Myocyte (in vitro differentiated cells): Measurements from ENCODE around the gene DNAJC16. TPM values are rescaled to one million over a fixed set of nuclear protein-coding genes. Genes with fewer than 3 reads are reported as not detected.
"Not testable (repeated sequence)": the region's sequence is repeated elsewhere in the genome, so short reads cannot be mapped to it uniquely, and the experiment has no call there.

Source experiments
- DNase-seq: peaks from one replicate; pipeline ENCODE4 v3.0.0-alpha.2; 2012; ENCODE audit warnings: low read depth
- total RNA-seq: library from RNA; depleted of rRNA; stranded (reverse); fragments of >200 nt; gene quantifications from 2 replicates; pipeline ENCODE4 v1.2.3, GENCODE V29; 2014

The DNAJC16 gene
- total RNA-seq, 1 donor from 2014 or later, result 43.9 TPM

DNA sequence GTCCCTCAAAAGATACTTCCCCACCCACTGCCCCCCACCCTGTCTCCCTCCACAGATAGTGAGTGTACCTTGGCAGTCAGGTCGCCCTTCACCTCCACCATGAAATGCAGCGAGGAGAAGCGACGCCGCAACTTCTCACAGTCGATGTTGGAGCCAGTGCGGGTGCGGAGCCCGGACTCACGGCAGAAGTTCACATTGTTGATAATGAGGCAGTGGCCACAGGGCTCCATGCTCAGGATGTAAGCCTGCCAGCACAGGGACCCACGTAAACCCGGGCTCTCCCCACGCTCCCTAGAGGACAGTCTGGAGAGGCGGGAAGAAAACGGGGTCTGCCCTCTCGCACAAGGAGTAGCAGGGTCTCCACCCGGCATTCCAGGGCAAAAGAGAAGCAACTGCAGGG is 19.8 kb upstream of the DNAJC16 start:
- DNase-seq, result no peak

DNA sequence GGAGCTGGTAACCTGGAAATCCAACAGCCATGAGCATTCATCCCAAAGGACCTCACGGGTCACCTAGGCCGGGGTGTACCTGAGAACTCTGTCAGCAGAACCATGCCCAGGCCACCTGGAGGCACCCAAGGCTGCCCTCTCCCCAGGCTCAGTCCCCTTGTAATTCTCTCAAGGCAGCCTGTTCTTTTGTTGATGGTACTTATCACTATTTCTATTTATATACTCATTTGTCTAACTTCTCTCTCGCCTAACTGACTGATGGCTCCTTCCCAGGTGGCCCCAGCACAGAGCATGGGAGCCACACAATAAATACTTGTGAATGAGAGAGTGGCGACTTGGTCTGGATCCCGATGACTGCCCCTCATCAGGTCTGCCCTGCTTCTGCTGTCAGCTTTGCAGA is 19.4 kb upstream of the DNAJC16 start:
- DNase-seq, result no peak

DNA sequence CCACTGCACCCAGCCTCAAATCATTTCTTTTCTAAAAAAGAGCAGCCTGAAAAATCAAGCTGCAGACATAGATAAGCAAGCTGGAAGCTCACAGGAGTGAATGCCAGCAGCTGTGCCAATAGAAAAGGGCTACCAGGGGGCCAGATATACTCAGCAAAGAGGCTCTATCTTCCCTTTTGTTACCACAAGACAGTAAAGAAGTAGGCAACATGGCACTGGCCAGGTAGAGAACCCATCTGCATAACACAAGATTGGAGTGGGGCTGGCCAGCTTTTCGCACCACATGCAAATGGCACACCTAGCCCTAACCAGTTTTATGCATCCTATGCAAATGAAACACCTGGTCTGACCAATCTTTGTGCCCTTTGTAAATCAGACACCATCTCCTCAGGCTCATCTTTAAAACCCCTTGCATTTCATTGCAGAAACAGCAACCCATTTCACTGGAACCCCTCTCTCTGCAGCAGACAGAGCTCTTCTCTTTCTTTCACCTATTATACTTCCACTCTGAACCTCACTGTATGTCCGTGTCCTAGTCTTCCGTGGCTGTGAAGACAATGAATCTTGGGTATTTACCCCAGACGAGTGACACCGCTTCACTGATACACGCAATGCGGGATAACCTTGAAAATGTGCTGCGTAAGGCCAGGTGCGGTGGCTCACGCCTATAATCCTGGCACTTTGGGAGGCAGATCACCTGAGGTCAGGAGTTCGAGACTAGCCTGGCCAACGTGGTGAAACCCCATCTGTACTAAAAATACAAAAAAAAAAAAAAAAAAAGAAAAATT is 17.8 kb upstream of the DNAJC16 start:
- no peak for DNase-seq

DNA sequence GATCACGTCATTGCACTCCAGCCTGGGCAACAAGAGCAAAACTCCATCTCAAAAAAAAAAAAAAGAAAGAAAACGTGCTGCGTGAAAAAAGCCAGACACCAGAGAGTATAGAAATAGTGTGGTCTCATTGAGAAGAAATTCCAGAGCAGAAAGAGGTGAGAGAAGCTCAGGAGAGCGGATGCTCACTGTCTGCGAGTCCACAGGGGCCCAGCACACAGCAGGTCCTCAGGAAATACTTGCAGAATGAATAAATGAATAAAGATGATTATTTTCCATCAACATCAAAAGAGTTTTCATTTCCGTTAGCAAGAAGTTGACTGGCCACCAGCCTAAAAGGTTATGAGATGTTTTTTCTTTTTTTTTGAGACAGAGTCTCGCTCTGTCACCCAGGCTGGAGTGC is 17.1 kb upstream of the DNAJC16 start:
- DNase-seq, result no peak

DNA sequence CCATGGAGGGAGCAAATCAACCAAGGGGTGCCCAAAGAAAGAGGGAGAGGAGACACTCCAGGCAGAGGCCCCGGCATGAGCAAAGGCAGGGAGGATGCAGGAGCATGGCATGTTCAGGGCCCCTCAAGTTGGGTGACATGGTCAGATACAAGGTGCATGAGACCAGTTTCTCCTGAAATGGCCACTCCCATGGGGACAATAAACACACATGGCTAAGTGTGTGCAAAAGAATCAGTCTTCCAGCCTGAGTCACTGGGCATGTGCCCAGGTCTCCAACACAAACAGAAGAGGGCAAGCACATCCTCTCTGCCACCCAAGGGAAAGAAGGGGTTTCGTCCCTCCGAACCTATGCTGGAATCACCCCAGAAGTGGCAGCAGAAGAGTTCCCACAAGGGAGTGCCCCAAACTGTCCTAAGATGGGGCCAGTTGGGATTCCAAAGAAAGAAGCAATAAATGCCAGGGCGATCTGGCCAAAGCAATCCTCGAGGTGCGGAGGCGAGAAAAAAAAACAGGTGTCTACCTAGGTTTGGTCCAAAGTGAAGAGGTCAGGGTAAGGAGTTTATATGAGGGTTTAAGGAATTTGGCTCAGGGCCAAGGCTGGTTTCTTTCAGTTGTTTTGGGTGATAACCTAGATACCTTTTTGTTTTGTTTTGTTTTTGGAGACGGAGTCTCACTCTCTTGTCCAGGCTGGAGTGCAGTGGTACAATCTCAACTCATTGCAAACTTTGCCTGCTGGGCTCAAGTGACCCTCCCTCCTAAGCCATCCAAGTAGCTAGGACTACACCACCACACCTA is 15.8 kb upstream of the DNAJC16 start:
- no peak for DNase-seq

DNA sequence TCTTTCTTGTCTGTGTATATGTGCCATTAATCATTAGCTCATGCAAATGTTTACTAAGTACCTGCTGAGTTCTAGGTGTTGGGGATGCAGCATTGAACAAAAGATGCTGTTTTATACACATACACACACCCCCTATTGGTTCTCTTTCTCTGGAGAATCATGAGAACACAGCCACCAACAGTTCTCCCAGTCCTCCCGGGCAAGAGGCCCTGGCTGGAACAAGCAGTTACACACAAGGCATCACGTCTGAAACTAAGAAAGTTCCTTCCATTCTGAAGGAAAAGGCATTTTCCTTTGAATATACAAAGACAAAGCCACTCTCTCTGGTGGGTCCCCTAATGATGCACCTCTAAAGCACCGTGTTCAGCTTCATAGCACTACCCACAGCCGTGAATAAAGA is 13.5 kb upstream of the DNAJC16 start:
- no peak for DNase-seq

DNA sequence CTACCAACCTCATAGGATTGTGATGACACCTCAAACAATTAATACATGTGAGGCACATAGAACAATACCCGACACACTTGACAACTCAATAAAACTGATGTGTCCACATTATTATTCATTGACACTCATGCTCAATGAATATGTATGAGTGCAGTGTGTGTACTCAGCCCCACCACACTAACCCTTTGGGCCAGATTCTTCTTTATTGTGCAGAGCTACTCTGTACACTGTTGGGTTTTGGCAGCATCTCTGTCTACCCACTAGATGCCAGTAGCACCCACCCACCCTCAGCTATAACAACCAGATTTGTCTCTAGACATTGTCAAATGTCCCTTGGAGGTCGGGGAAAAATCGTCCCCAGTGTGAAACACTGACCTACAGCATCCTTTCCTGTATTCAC is 12.7 kb upstream of the DNAJC16 start:
- DNase-seq, result no peak

DNA sequence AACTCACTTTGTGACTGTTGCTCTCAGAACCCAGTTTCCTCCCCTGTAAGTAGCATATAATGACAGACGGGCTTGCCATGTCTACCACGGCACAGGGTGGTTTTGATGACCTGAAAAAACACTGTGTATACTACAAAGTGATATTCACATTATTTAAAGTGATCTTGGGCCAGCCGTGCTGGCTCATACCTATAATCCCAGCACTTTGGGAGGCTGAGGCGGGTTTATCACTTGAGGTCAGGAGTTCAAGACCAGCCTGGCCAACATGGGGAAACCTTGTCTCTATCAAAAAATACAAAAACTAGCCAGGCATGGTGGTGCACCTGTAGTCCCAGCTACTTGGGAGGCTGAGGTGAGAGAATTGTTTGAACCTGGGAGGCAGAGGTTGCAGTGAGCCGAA is 12.1 kb upstream of the DNAJC16 start:
- not testable (repeated sequence) for DNase-seq

DNA sequence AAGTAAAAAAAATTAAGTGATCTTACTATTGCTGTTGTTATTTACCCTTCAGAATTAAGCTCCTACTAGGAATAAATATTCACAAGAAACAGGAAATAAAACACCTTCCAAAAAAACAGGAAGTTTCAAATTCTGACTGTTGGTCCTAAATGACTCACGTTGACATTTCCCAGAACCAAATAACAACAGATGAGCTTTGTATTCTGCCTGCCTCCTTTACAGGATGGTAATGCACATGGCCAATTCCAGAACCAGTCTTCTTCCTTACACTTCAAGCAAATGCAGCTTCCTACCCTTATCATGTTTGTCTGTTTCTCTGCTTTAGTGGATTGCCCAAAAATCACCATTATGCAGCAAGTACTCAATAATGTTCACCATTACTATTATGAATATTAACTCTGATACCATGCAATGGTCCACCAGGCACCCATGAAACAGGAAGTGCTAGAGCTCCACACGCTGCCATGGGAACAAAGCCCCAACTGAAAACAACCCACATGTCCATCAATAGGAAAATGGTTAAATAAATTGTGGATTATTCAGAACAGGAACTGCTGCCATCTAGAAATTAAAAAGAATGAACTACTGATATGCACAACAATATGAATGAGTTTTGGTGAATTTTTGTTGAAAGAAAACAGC is 11.5 kb upstream of the DNAJC16 start:
- DNase-seq, result no peak

DNA sequence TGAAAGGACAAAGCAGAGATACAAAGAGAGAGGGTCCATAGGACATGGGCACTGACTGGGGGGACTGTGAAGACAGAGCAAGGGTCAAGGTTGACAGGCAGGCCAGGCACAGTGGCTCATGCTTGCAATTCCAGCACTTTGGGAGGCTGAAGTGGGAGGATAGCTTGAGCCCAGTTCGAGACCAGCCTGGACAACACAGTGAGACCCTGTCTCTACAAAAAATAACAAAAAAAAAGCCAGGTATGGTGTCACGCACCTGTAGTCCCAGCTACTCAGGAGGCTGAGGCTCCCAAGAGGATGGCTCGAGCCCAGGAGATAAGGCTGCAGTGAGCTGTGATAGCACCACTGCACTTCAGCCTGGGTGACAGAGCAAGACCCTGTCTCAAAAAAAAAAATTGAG is 7.0 kb upstream of the DNAJC16 start:
- no peak for DNase-seq

DNA sequence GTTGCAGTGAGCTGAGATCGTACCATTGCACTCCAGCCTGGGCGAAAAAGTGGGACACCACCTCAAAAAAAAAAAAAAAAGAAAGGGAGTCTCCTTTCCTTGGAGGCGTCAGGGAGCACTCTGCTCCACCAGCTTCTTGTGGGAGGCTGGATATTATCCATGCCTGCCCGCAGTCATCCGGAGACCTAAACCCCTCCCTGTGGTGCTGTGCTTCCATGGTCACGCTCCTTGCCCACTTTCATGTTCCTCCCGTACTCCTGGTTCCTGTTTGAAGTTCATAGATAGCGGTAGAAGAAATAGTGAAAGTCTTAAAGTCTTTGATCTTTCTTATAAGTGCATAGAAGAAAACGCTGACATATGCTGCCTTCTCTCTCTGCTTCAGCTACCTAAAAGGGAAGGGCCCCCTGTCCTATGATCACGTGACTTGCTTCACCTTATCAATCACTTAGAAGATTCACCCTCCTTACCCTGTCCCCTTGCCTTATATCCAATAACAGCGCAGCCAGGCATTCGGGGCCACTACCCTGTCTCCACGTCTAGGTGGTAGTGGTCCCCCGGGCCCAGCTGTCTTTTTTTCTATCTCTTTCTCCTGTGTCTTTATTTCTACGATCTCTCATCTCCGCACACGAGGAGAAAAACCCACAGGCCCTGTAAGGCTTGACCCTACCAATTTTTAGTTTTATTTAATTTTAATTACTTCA is 5.3 kb upstream of the DNAJC16 start:
- DNase-seq, result not testable (repeated sequence)

DNA sequence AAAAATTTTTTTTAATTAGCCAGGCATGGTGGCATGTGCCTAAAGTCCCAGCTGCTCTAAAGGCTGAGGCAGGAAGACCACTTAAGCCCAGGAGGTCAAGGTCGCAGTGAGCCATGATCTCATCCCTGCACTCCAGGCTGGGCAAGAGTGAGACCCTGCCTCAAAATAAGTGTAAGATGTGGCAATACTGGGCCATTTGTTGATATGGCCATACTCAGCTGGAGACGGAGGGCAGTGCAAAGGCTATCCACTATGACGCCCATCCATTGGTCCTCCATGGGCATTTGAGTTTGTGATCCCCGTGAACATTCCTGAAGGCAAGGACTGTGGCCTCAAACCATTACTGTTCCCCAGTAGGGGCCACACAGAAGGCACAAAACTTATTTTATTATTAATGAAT is 4.1 kb upstream of the DNAJC16 start:
- DNase-seq, result no peak

DNA sequence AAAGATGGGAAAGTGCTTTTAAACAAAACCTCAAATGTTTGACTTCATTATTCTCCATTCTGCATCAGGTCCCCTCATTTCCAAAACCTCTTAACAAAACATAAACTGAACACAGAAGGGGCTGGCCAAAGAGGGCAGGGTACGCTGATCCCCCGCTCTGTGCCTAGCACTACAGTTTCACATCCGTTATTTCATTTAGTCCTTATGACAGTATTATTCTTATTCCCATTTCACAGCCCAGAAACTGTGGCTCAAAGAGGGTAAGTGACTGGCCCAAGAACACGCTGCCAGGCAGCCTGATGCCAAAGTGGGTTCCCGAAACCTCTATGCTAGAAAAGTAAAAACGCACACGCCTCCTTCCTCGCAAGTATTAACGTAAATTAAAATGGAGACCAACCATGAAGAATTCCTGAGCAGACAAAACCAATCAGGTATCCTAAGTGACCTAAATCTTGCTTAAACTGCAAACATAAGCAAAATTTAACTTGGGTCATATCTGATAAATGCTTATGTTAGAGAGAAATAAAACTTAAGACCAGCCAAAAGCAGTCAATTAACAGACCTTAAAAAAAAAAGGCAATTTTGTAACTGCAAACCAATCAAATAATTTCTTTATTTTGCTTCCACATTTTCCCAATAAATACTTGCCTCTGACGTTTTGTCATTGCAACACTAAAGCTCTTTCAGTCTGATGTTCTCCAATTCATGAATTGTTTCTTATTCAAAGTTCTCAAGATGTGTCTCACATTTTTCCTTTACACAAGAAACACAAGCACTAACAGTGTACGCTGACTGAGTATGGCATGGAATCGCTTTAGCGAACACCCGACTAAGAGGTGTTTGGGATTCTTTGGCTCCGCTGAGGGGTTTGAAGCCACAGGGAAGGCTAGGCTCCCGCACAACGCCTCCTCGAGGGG is 3.3 kb upstream of the DNAJC16 start:
- no peak for DNase-seq

DNA sequence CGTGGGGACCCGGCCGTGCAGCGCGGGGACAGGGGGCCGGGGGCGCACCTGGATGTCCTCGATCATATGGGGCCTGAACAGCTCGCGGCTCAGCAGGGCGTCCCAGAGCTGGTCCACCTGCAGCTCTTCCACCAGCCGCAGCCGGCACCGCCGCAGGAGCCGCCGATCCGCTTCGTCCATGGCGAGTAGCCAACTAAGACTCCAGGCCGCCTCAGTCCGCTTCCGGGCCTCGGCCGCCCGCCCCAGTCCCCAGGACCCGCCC is 2.7 kb upstream of the DNAJC16 start, which contains the start of gene CASP9:
CASP9 (minus strand) TSS at position 195 of the 262 bp plus-strand sequence; CDS start at position 180, 15 bp downstream.
- DNase-seq, result no peak

DNA sequence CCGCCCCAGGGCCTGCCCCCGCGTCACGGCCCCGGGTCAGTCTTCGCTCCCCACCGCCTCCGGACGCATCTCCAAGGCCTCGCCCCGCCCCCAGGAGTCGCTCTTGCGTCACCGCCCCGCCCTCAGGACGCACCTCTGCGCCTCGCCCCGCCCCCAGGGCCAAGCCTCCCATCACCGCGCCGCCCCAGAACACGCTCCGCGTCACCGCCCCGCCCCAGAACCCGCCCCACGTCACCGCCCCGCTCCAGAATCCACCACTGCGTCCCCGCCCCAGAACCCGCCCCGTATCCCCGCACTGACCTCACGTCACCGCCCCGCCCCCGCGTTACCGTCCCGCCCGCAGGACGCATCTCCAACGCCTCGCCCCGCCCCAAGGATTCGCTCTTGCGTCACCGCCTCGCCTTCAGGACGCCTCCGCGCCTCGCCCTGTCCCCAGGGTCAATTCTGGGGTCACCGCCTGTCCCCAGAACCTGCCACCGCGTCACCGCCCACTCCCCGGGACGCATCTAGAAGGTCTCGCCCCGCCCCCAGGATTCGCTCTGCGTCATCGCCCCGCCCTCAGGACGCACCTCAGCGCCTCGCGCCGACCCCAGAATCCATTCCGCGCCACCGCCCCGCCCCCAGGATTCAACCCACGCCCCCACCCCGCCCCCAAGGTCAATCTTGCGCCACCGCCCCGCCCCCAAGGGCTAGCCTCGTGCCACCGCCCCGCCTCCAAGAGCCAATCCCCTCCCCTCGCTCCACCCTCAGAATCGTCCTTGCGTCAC is 2.2 kb upstream of the DNAJC16 start:
- peak; percentile 99 for DNase-seq

DNA sequence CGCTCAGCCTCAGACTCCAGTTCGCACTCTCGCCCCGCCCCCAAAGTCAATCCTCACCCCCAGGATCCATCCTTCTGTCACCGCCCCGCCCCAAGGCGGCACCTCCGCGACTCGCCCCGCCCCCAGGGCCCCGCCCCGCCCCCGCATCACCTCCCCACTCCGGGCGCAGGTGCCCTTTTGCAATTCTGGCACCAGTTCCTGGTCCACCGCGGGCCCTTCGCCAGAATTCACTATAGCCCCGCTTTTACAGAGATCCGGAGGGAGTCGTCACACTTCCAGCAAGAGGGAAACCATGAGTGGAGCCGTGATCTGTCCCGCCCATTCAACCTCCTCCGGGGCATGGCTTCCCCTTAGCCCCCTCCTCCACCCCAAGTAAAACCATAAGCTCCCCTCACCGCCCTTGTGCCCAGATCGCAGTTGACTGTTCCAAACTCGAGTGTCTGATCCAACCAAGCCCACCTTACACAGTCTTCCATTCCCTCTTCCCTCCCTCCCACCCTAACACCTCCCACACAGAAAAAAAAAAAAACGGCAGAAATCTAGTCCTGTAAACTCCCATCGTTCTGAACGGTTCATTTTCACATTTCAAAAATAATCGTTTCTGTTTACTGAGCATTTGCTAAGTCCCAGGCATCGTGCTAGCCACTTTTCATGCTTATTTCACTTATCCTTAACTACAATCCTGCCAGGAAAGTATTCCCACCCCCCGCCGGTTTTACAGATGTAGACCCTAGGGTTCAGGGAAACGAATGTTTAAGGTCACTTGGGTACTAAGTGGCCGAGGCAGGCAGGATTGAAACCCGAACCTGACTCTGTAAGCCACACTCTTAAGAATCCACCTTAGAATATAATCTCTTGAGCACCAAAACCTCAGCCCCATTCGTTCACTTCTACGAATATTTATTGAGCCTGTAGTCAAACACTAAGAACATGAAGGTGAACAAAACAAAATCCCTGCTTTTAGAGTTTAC is 1.3 kb upstream of the DNAJC16 start:
- no peak for DNase-seq

DNA sequence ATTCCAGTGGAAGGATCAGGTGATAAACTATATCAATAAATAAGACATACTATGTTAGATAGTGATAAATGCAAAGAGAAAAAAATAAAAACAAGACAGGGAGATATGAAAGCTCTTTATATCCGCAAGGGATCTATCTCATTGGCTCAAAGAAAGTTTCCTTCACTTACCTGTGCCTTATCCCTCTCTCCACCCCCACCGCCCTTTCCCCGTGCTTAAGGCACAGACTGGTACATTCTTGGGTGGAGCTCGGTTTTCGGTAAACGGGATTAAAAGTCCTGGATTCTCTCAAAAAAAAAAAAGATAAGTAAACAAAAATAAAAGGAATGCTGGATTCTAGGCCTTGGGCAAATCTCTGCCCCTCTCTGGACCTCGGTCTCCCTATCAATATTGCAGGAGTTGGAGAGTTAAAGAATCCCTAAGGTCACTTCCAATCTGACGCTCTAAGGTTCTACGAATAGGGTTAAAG is 593 bp upstream of the DNAJC16 start:
- no peak for DNase-seq

DNA sequence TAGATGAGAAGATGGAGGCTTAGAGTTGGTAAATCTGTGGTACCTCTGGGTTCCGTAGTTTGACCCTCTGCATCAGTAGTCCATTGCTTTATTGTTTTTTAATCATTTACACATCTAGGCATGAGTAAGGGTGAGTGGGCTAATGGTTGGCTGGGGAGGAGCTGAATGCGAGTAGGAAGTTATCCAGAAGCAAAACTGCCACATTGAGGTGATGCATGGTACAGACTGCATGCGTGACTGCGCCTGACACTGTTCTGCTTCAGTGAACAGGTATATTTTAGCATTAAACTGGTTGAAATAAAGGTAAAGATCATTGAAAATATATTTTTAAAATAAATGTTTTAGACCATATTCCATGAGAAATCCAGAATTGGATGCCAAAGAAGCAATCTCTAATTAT is 4.4 kb downstream of the DNAJC16 start:
- DNase-seq, result no peak

DNA sequence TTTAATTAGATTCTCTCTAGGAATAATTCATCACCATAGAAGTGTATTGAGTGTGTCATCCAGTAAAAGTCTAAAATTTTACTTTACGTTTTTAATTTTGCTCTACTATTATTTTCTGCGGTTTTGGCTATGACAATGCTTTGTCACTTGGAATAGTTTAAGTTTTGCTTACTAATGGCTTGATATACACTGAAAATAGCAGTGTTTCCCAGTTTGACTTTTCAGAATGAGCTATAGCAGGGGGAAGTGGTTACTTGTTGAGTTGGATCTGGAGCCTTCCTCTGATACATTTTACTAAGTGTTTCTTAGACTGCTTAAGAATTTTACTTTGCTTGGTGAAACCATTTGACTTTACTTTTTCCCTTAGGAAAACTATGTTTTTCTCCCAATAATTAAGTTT is 5.0 kb downstream of the DNAJC16 start:
- DNase-seq, result no peak
